Measurements from ENCODE around the gene MMP8.
A peak's percentile ranks its signal among the peaks of the same experiment; 100 is the strongest.

Gene MMP8

GRCh38 chr11:102703826-102704493, 20.8 kb downstream of the MMP8 start:
- H3K9me3 ChIP-seq (ENCODE audit: control insufficient read depth in 5 of 5, low read length in 5 of 5), result no peaks in the 10 kb centered on the region
- no peak overlapping the region for H3K27ac ChIP-seq (ENCODE audit: low read depth, low read length)
- H3K9ac ChIP-seq (ENCODE audit: low read length in 5 of 5), result no peak overlapping the region
- peak overlapping the region in 1 of 5 donors; percentile 59 for H3K4me3 ChIP-seq (ENCODE audit: low read depth in 1 of 5, low read length in 5 of 5)
- peaks cover 0 to 9% (median 4%) of the 10 kb centered on the region in 5 donors for H3K4me1 ChIP-seq (ENCODE audit: control insufficient read depth in 5 of 5, insufficient read depth in 5 of 5, low read length in 5 of 5)
- H3K27me3 ChIP-seq (ENCODE audit: control insufficient read depth in 5 of 5, insufficient read depth in 4 of 5, low read length in 5 of 5), result no peaks in the 10 kb centered on the region
- no peaks in the 10 kb centered on the region for H3K36me3 ChIP-seq (ENCODE audit: control insufficient read depth in 5 of 5, insufficient read depth in 5 of 5, low read length in 5 of 5)

DNA sequence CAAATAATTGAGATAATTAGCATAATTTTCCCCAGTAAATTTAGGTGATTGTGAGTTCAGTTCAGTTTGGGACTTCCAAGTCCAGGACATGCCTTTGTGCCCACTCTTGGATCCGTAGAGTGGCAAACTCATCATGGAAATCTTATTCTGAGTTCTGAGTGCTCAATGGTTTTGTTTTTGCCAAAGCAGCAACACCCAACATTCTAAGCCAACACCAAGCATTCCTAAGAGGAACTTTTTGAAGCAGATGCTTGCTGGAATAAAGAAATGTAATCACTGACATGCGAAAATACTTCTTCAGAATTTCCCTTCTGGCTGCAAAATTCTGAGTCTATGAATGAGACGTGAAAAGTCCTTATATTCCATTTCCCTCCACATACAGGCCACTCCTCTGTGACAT, 29.6 kb downstream of the MMP8 start:
- Histone ChIP-seq H3K36me3 (ENCODE audit: control insufficient read depth in 5 of 5, insufficient read depth in 5 of 5, low read length in 5 of 5) (no peaks in the 10 kb centered on the region), H3K9me3 (ENCODE audit: control insufficient read depth in 5 of 5, low read length in 5 of 5) (no peaks in the 10 kb centered on the region), H3K4me3 (ENCODE audit: low read depth in 1 of 5, low read length in 5 of 5) (no peak overlapping the region), H3K27me3 (ENCODE audit: control insufficient read depth in 5 of 5, insufficient read depth in 4 of 5, low read length in 5 of 5) (no peaks in the 10 kb centered on the region), H3K4me1 (ENCODE audit: control insufficient read depth in 5 of 5, insufficient read depth in 5 of 5, low read length in 5 of 5) (no peaks in the 10 kb centered on the region), H3K9ac (ENCODE audit: low read length in 5 of 5) (no peak overlapping the region), H3K27ac (ENCODE audit: low read depth, low read length) (no peak overlapping the region)

DNA sequence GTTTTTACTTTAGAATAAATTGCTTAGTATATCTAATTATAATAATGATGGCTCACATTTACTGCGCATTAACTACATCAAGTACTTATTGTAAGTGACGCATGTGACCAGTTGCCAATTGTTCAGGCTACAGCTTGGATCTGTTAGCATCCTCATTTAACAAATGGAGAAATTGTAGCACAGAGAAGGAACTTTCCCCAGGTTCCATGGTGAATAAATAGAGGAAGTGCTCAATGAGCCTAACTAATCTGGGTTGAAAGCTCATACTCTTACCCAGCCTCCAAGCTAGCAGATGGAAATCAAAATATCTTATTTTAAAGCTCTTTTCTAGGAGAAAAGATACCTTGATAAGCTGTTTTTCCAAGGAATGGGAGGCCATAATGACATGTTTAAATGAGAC, 39.0 kb downstream of the MMP8 start:
- no peaks in the 10 kb centered on the region for H3K4me1 ChIP-seq (ENCODE audit: control insufficient read depth in 5 of 5, insufficient read depth in 5 of 5, low read length in 5 of 5)
- H3K36me3 ChIP-seq (ENCODE audit: control insufficient read depth in 5 of 5, insufficient read depth in 5 of 5, low read length in 5 of 5), result no peaks in the 10 kb centered on the region
- H3K27me3 ChIP-seq (ENCODE audit: control insufficient read depth in 5 of 5, insufficient read depth in 4 of 5, low read length in 5 of 5), result no peaks in the 10 kb centered on the region
- H3K27ac ChIP-seq (ENCODE audit: low read depth, low read length), result no peak overlapping the region
- H3K9ac ChIP-seq (ENCODE audit: low read length in 5 of 5), result no peak overlapping the region
- no peak overlapping the region for H3K4me3 ChIP-seq (ENCODE audit: low read depth in 1 of 5, low read length in 5 of 5)
- H3K9me3 ChIP-seq (ENCODE audit: control insufficient read depth in 5 of 5, low read length in 5 of 5), result no peaks in the 10 kb centered on the region

DNA sequence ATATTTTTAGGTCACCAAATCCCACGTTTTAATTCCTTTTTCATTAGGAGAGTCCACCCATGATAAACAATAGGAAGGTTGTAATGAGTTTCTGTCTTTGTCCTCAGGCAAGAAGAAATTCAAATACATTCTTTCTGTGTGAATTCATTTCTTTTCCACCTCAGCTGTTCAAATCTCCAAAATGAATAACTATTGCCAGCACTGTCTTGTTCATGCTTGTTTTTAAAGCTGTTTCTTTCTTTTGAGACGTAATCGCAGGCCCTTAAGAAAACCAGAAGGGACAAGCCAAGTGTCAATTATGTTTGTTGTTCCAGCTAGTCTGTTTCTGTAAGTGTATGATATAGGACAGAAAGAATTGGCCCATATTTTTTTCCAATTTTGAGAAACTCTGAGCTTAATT, 39.4 kb downstream of the MMP8 start:
- H3K27me3 ChIP-seq (ENCODE audit: control insufficient read depth in 5 of 5, insufficient read depth in 4 of 5, low read length in 5 of 5), result no peaks in the 10 kb centered on the region
- H3K9me3 ChIP-seq (ENCODE audit: control insufficient read depth in 5 of 5, low read length in 5 of 5), result no peaks in the 10 kb centered on the region
- no peaks in the 10 kb centered on the region for H3K4me1 ChIP-seq (ENCODE audit: control insufficient read depth in 5 of 5, insufficient read depth in 5 of 5, low read length in 5 of 5)
- H3K27ac ChIP-seq (ENCODE audit: low read depth, low read length), result no peak overlapping the region
- no peaks in the 10 kb centered on the region for H3K36me3 ChIP-seq (ENCODE audit: control insufficient read depth in 5 of 5, insufficient read depth in 5 of 5, low read length in 5 of 5)
- H3K9ac ChIP-seq (ENCODE audit: low read length in 5 of 5), result no peak overlapping the region
- no peak overlapping the region for H3K4me3 ChIP-seq (ENCODE audit: low read depth in 1 of 5, low read length in 5 of 5)

- Histone ChIP-seq H3K27ac (ENCODE audit: low read depth, low read length) (no peak overlapping the region), H3K27me3 (ENCODE audit: control insufficient read depth in 5 of 5, insufficient read depth in 4 of 5, low read length in 5 of 5) (no peaks in the 10 kb centered on the region)
Observed at GRCh38 chr11:102683277-102683676, 41.5 kb downstream of the MMP8 start.

GRCh38 chr11:102680945-102681344, 43.8 kb downstream of the MMP8 start:
- Histone ChIP-seq H3K27ac (ENCODE audit: low read depth, low read length) (no peak overlapping the region), H3K4me1 (ENCODE audit: control insufficient read depth in 5 of 5, insufficient read depth in 5 of 5, low read length in 5 of 5) (peaks cover 0 to 6% (median 0%) of the 10 kb centered on the region in 5 donors), H3K36me3 (ENCODE audit: control insufficient read depth in 5 of 5, insufficient read depth in 5 of 5, low read length in 5 of 5) (no peaks in the 10 kb centered on the region), H3K4me3 (ENCODE audit: low read depth in 1 of 5, low read length in 5 of 5) (no peak overlapping the region), H3K27me3 (ENCODE audit: control insufficient read depth in 5 of 5, insufficient read depth in 4 of 5, low read length in 5 of 5) (no peaks in the 10 kb centered on the region), H3K9ac (ENCODE audit: low read length in 5 of 5) (no peak overlapping the region), H3K9me3 (ENCODE audit: control insufficient read depth in 5 of 5, low read length in 5 of 5) (no peaks in the 10 kb centered on the region)

More at GRCh38 chr11:102683277-102683676, 41.5 kb downstream of the MMP8 start:
- H3K4me3 ChIP-seq (ENCODE audit: low read depth in 1 of 5, low read length in 5 of 5), result no peak overlapping the region
- H3K9ac ChIP-seq (ENCODE audit: low read length in 5 of 5), result no peak overlapping the region
- H3K36me3 ChIP-seq (ENCODE audit: control insufficient read depth in 5 of 5, insufficient read depth in 5 of 5, low read length in 5 of 5), result no peaks in the 10 kb centered on the region
- no peaks in the 10 kb centered on the region for H3K9me3 ChIP-seq (ENCODE audit: control insufficient read depth in 5 of 5, low read length in 5 of 5)
- H3K4me1 ChIP-seq (ENCODE audit: control insufficient read depth in 5 of 5, insufficient read depth in 5 of 5, low read length in 5 of 5), result peaks cover 0 to 2% (median 0%) of the 10 kb centered on the region in 5 donors

DNA sequence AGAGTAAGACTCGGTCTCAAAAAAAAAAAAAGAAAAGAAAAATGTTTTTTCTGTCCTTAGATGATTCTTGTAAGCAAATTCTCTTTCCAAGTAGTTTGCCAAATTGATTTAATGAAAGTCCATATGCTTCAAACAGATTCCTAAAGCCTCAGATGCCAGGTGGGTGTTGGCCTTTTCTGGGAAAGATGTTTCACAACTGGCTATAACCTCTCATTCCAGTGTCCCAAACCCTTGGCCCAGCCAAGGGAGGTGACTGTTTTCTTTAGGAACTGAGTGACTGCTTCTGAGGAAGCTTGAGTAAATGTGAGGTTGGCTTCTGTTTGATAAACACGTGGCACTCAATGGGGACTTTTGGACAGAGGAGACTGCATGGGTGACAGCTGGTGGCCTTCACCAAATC, 46.7 kb downstream of the MMP8 start:
- Histone ChIP-seq H3K9me3 (ENCODE audit: control insufficient read depth in 5 of 5, low read length in 5 of 5) (no peaks in the 10 kb centered on the region), H3K9ac (ENCODE audit: low read length in 5 of 5) (no peak overlapping the region), H3K27ac (ENCODE audit: low read depth, low read length) (no peak overlapping the region), H3K4me1 (ENCODE audit: control insufficient read depth in 5 of 5, insufficient read depth in 5 of 5, low read length in 5 of 5) (peaks cover 0 to 6% (median 0%) of the 10 kb centered on the region in 5 donors), H3K4me3 (ENCODE audit: low read depth in 1 of 5, low read length in 5 of 5) (no peak overlapping the region), H3K27me3 (ENCODE audit: control insufficient read depth in 5 of 5, insufficient read depth in 4 of 5, low read length in 5 of 5) (no peaks in the 10 kb centered on the region), H3K36me3 (ENCODE audit: control insufficient read depth in 5 of 5, insufficient read depth in 5 of 5, low read length in 5 of 5) (no peaks in the 10 kb centered on the region)

DNA sequence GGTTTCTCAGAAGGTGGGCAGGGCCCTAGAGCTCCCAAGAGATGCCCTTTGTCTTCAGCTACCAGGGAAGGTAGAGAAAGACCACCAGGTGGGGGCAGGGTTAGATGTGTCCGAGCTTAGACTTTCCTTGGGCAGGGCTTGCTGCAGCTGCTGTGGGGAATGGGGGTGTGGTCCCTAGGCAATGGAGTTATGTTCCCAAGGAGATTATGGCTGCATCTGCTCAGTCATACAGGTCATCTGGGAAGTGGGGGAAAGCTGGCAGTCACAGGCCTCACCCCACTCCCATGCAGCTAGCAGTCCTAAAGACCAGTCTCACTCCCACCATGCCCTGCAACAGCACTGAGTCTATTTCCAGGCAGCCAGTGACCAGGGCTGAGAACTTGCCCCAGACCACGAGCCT, 48.7 kb downstream of the MMP8 start:
- Histone ChIP-seq H3K4me3 (ENCODE audit: low read depth in 1 of 5, low read length in 5 of 5) (no peak overlapping the region), H3K9ac (ENCODE audit: low read length in 5 of 5) (no peak overlapping the region), H3K9me3 (ENCODE audit: control insufficient read depth in 5 of 5, low read length in 5 of 5) (no peaks in the 10 kb centered on the region), H3K27me3 (ENCODE audit: control insufficient read depth in 5 of 5, insufficient read depth in 4 of 5, low read length in 5 of 5) (no peaks in the 10 kb centered on the region), H3K27ac (ENCODE audit: low read depth, low read length) (no peak overlapping the region), H3K36me3 (ENCODE audit: control insufficient read depth in 5 of 5, insufficient read depth in 5 of 5, low read length in 5 of 5) (no peaks in the 10 kb centered on the region), H3K4me1 (ENCODE audit: control insufficient read depth in 5 of 5, insufficient read depth in 5 of 5, low read length in 5 of 5) (peaks cover 0 to 6% (median 0%) of the 10 kb centered on the region in 5 donors)

GRCh38 chr11:102669664-102670063, 55.1 kb downstream of the MMP8 start:
- Histone ChIP-seq H3K4me1 (ENCODE audit: control insufficient read depth in 5 of 5, insufficient read depth in 5 of 5, low read length in 5 of 5) (no peaks in the 10 kb centered on the region), H3K4me3 (ENCODE audit: low read depth in 1 of 5, low read length in 5 of 5) (no peak overlapping the region), H3K36me3 (ENCODE audit: control insufficient read depth in 5 of 5, insufficient read depth in 5 of 5, low read length in 5 of 5) (no peaks in the 10 kb centered on the region), H3K9me3 (ENCODE audit: control insufficient read depth in 5 of 5, low read length in 5 of 5) (no peaks in the 10 kb centered on the region), H3K27me3 (ENCODE audit: control insufficient read depth in 5 of 5, insufficient read depth in 4 of 5, low read length in 5 of 5) (no peaks in the 10 kb centered on the region), H3K9ac (ENCODE audit: low read length in 5 of 5) (no peak overlapping the region), H3K27ac (ENCODE audit: low read depth, low read length) (no peak overlapping the region)

DNA sequence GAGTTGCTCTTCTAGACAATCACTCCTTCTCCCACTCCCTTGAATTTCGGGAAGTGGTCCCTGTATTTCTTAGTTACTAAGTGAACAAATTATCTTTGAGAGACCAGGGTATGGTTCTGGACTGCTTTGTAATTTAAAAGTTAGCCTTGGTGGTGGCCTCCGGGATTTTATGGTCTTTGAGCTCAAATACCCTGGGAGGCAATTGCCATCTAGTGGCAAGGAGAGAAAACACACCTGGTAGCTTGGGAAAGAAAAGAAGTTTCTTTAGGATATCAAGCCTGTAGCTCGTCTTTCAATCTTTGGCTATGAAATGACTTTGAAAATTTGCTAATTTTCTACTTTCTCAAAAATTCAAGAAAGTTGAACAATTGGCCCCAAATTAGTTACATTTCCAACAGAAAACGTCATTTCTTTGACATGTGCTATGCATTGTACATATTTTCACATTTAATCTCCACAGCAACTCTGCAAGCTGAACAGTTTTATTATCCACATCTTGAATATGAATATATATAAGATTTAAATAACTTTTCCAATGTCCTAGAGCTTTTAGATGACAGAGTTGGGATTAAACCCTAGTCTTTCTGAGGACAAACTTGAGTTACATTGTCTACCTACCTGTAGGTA, 58.3 kb downstream of the MMP8 start:
- H3K9ac ChIP-seq (ENCODE audit: low read length in 5 of 5), result no peak overlapping the region
- no peaks in the 10 kb centered on the region for H3K4me1 ChIP-seq (ENCODE audit: control insufficient read depth in 5 of 5, insufficient read depth in 5 of 5, low read length in 5 of 5)
- no peaks in the 10 kb centered on the region for H3K27me3 ChIP-seq (ENCODE audit: control insufficient read depth in 5 of 5, insufficient read depth in 4 of 5, low read length in 5 of 5)
- H3K36me3 ChIP-seq (ENCODE audit: control insufficient read depth in 5 of 5, insufficient read depth in 5 of 5, low read length in 5 of 5), result no peaks in the 10 kb centered on the region
- H3K4me3 ChIP-seq (ENCODE audit: low read depth in 1 of 5, low read length in 5 of 5), result no peak overlapping the region
- H3K9me3 ChIP-seq (ENCODE audit: control insufficient read depth in 5 of 5, low read length in 5 of 5), result no peaks in the 10 kb centered on the region
- H3K27ac ChIP-seq (ENCODE audit: low read depth, low read length), result no peak overlapping the region

Measured in subcutaneous abdominal adipose tissue (tissue), 5 donors.